Ascending aorta (tissue), 2 donors: ENCODE results near the gene MNAT1. TPM values are rescaled to one million over a fixed set of nuclear protein-coding genes. Genes with fewer than 3 reads are reported as not detected.

ENCODE experiments used
- DNase-seq, 2 donors: peaks; one replicate each; pipeline ENCODE4 v3.0.0-alpha.2; 2019; ENCODE audit warnings: low spot score in 2 of 2
- H3K27ac ChIP-seq, 2 donors: fragments of 200-600 bp; sonication (generic); one replicate each; pipeline ENCODE4 v1.5.1; 2016 to 2017; ENCODE audit warnings: mild to moderate bottlenecking in 1 of 2
- H3K27me3 ChIP-seq: fragments of 200-600 bp; sonication (generic); one replicate; pipeline ENCODE4 v1.5.1; 2017
- H3K36me3 ChIP-seq, 2 donors: fragments of 200-600 bp; sonication (generic); one replicate each; pipeline ENCODE4 v1.5.1; 2016
- H3K4me1 ChIP-seq, 2 donors: fragments of 200-600 bp; sonication (generic); one replicate each; pipeline ENCODE4 v1.5.1; 2016 to 2017; ENCODE audit warnings: mild to moderate bottlenecking in 1 of 2
- H3K4me3 ChIP-seq, 2 donors: fragments of 200-600 bp; sonication (generic); one replicate each; pipeline ENCODE4 v1.5.1; 2016 to 2017; ENCODE audit warnings: mild to moderate bottlenecking in 1 of 2
- H3K9me3 ChIP-seq, 2 donors: fragments of 200-600 bp; sonication (generic); one replicate each; pipeline ENCODE4 v1.5.1; 2016
- intact Hi-C: fragments of 100-400 bp; cut with DNase I; formaldehyde crosslinking; loops from one replicate; pipeline ENCODE4 v1.15.1; 2023
- total RNA-seq: library from RNA; depleted of rRNA; stranded (reverse); fragments of >200 nt; gene quantifications from one replicate; pipeline ENCODE4 v1.1.0, GENCODE V29; 2016
- TF ChIP-seq, protein P1 (sequence below), 3 experiments: fragments of 200-600 bp in 2 of 3; fragments of 450-650 bp in 1 of 3; sonication (generic) in 2 of 3; IDR thresholded peaks; one replicate each; pipeline ENCODE4 v1.5.1; 2016 to 2019; ENCODE audit warnings: antibody characterized with exemption in 3 of 3, mild to moderate bottlenecking in 1 of 3, moderate library complexity in 1 of 3

MNAT1 gene
- total RNA-seq, 1 donor from 2014 or later: 37.5 TPM

DNA sequence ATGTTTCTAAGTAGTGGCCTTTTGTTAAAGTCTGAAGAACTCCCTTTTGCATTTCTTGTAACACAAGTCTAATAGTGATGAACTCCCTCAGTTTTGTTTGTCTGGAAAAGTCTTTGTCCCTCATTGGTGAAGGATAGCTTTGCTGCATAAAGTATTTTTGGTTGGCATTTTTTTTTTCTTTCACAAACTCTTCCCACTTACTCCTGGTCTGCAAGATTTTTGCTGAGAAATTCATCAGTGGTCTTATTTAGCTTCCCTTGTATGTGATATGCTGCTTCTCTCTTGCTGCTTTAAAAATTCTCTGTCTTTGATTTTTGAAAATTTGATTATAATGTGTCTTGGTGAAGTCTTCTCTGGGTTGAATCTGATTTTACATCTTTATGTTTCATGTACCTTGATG, 223.6 kb downstream of the MNAT1 start:
- Histone ChIP-seq H3K27ac (no peak overlapping the region), H3K4me1 (no peaks in the 10 kb centered on the region), H3K9me3 (peaks cover 0 to 42% of the 10 kb centered on the region in 2 donors), H3K36me3 (no peaks in the 10 kb centered on the region), H3K4me3 (no peak overlapping the region), H3K27me3 (no peaks in the 10 kb centered on the region)
- intact Hi-C loops: no loop called here
- TF ChIP-seq, protein P1, sequence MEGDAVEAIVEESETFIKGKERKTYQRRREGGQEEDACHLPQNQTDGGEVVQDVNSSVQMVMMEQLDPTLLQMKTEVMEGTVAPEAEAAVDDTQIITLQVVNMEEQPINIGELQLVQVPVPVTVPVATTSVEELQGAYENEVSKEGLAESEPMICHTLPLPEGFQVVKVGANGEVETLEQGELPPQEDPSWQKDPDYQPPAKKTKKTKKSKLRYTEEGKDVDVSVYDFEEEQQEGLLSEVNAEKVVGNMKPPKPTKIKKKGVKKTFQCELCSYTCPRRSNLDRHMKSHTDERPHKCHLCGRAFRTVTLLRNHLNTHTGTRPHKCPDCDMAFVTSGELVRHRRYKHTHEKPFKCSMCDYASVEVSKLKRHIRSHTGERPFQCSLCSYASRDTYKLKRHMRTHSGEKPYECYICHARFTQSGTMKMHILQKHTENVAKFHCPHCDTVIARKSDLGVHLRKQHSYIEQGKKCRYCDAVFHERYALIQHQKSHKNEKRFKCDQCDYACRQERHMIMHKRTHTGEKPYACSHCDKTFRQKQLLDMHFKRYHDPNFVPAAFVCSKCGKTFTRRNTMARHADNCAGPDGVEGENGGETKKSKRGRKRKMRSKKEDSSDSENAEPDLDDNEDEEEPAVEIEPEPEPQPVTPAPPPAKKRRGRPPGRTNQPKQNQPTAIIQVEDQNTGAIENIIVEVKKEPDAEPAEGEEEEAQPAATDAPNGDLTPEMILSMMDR (IDR thresholded peaks at IDR 0.05): no peak
- no peak for DNase-seq

DNA sequence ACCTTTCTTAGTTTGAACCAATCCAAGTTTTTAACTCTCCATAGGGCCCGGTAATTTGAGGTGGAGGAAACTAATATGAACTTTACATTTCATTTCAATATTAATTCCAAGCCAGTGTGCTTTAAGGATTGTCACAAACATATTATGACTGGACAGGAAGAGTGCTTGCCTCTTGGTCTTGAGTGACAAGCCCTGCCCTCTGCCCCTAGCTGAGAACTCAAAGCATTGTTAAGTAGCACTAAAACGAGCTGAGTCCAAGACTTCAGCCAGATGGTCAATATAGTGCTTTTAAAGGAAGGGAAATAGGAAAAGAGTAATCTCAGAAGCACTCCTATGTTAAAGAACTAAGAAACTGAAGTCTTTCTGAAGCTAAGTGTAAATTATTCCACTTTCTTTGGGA, 229.2 kb downstream of the MNAT1 start:
- H3K27me3 ChIP-seq: no peaks in the 10 kb centered on the region

DNA sequence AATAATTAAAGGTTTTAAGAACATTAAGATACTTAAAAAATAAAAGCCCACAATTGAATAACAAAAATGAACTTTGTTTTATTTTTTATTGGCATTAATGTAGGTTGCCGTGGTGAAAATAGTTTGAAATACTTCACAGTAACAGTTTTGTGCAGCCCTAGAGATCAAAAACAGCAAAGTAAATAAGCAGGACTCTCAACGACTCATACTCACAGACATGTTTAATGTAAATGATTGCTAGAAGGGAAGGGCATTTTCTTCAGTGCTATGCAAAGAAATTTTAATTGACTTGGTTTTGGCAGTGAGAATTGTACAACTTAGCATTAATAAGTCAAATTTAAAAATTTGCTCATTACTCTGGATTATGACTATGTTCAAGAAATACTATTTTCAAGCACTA, 230.3 kb downstream of the MNAT1 start:
- intact Hi-C loops: no loop called here
- no peaks in the 10 kb centered on the region for H3K9me3 ChIP-seq
- TF ChIP-seq, protein P1 (IDR thresholded peaks at IDR 0.05): no peak
- no peaks in the 10 kb centered on the region for H3K27me3 ChIP-seq
- no peak overlapping the region for H3K4me3 ChIP-seq
- no peak for DNase-seq
- no peaks in the 10 kb centered on the region for H3K36me3 ChIP-seq
- no peak overlapping the region for H3K27ac ChIP-seq
- H3K4me1 ChIP-seq: no peaks in the 10 kb centered on the region

More for the DNA sequence above, 229.2 kb downstream of the MNAT1 start:
- peaks cover 0 to 3% of the 10 kb centered on the region in 2 donors for H3K9me3 ChIP-seq
- H3K4me1 ChIP-seq: no peaks in the 10 kb centered on the region
- no peak overlapping the region for H3K27ac ChIP-seq
- no peak for DNase-seq
- no peaks in the 10 kb centered on the region for H3K36me3 ChIP-seq
- intact Hi-C loops: no loop called here
- no peak overlapping the region for H3K4me3 ChIP-seq
- TF ChIP-seq, protein P1 (IDR thresholded peaks at IDR 0.05): no peak

GRCh38 chr14:60965402-60965801, 230.8 kb downstream of the MNAT1 start:
- Histone ChIP-seq H3K27me3 (no peaks in the 10 kb centered on the region), H3K4me1 (no peaks in the 10 kb centered on the region), H3K9me3 (no peaks in the 10 kb centered on the region), H3K27ac (peak overlapping the region in 1 of 2 donors; percentile 34), H3K4me3 (no peak overlapping the region), H3K36me3 (no peaks in the 10 kb centered on the region)
- TF ChIP-seq, protein P1 (IDR thresholded peaks at IDR 0.05): no peak
- intact Hi-C loops: no loop called here
- DNase-seq: no peak

DNA sequence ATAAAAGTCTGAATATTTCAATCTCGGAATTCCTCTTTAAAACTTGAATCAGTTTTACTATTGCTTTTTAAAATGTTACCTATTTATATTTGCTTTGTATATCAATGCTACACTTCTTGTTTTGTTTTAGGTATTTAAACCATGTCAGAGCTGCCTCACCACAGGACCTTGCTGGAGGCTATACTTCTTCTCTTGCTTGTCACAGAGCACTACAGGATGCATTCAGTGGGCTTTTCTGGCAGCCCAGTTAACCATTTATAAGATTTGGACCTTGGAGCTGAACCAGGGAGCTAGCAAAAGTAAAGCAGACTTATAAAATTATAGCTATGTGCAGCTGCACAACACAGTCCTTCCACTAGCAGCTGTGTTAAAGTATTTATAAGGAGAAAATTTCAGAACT, 233.5 kb downstream of the MNAT1 start:
- Histone ChIP-seq H3K9me3 (no peaks in the 10 kb centered on the region), H3K4me1 (no peaks in the 10 kb centered on the region), H3K27me3 (no peaks in the 10 kb centered on the region), H3K4me3 (no peak overlapping the region), H3K27ac (peak overlapping the region in 1 of 2 donors; percentile 33), H3K36me3 (no peaks in the 10 kb centered on the region)
- TF ChIP-seq, protein P1 (IDR thresholded peaks at IDR 0.05): no peak
- intact Hi-C loops: no loop called here
- no peak for DNase-seq

DNA sequence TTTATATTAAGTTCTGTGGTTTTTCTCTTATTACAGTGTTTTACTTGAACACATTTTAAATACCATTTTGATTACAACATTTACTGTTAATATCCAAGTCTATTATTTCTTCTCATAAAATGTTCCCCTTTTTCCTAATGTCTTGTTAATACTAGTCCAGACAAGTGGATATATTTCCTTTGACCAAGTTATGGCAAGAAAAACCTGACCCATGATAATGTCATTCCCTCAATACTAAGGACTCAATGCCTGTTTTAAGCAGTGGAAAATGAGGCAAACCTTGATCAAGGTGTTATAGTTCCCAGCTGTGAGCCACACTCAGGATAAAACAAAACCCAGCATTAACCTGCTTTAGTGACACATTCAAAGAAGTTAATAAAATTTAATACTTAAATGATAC, 234.1 kb downstream of the MNAT1 start:
- H3K9me3 ChIP-seq: no peaks in the 10 kb centered on the region
- H3K36me3 ChIP-seq: no peaks in the 10 kb centered on the region
- no peak for DNase-seq
- no peaks in the 10 kb centered on the region for H3K27me3 ChIP-seq
- no peak overlapping the region for H3K4me3 ChIP-seq
- no peak overlapping the region for H3K27ac ChIP-seq
- H3K4me1 ChIP-seq: no peaks in the 10 kb centered on the region
- intact Hi-C loops: no loop called here
- TF ChIP-seq, protein P1 (IDR thresholded peaks at IDR 0.05): no peak
